ENCODE measurements around the gene ERICH2. TPM values are rescaled to one million over a fixed set of nuclear protein-coding genes. Genes with fewer than 3 reads are reported as not detected.

The ERICH2 gene
- total RNA-seq, 1 donor from 2014 or later = 2.1 TPM

- H3K9me3 Mint-ChIP-seq (ENCODE audit: unreplicated experiment) = no peaks in the 10 kb centered on the region
- no peak for DNase-seq
- no peaks in the 10 kb centered on the region for H3K36me3 Mint-ChIP-seq (ENCODE audit: unreplicated experiment)
- peaks cover 3% of the 10 kb centered on the region for H3K27me3 Mint-ChIP-seq (ENCODE audit: unreplicated experiment)
- TF ChIP-seq CTCF (IDR thresholded peaks at IDR 0.05; ENCODE audit: partially characterized antibody, unreplicated experiment) = no peak
- H3K4me3 Mint-ChIP-seq (ENCODE audit: unreplicated experiment) = no peak overlapping the region
- H3K27ac Mint-ChIP-seq (ENCODE audit: unreplicated experiment) = no peak overlapping the region
- H3K4me1 Mint-ChIP-seq (ENCODE audit: low read depth, unreplicated experiment) = no peaks in the 10 kb centered on the region
These were observed 31.1 kb upstream of the ERICH2 start for GRCh38 chr2:170739048-170739447.

GRCh38 chr2:170739507-170740046, 30.6 kb upstream of the ERICH2 start:
- no peak for TF ChIP-seq CTCF (IDR thresholded peaks at IDR 0.05; ENCODE audit: partially characterized antibody, unreplicated experiment)
- Mint-ChIP-seq H3K27me3 (ENCODE audit: unreplicated experiment) (peaks cover 3% of the 10 kb centered on the region), H3K4me1 (ENCODE audit: low read depth, unreplicated experiment) (no peaks in the 10 kb centered on the region), H3K27ac (ENCODE audit: unreplicated experiment) (no peak overlapping the region), H3K9me3 (ENCODE audit: unreplicated experiment) (no peaks in the 10 kb centered on the region), H3K36me3 (ENCODE audit: unreplicated experiment) (no peaks in the 10 kb centered on the region), H3K4me3 (ENCODE audit: unreplicated experiment) (no peak overlapping the region)
- no peak for DNase-seq

- no peak overlapping the region for H3K4me3 Mint-ChIP-seq (ENCODE audit: unreplicated experiment)
- H3K27ac Mint-ChIP-seq (ENCODE audit: unreplicated experiment) = no peak overlapping the region
- no peaks in the 10 kb centered on the region for H3K27me3 Mint-ChIP-seq (ENCODE audit: unreplicated experiment)
- no peaks in the 10 kb centered on the region for H3K4me1 Mint-ChIP-seq (ENCODE audit: low read depth, unreplicated experiment)
- no peaks in the 10 kb centered on the region for H3K9me3 Mint-ChIP-seq (ENCODE audit: unreplicated experiment)
- no peaks in the 10 kb centered on the region for H3K36me3 Mint-ChIP-seq (ENCODE audit: unreplicated experiment)
- no peak for DNase-seq
- TF ChIP-seq CTCF (IDR thresholded peaks at IDR 0.05; ENCODE audit: partially characterized antibody, unreplicated experiment) = no peak
These were observed 29.5 kb upstream of the ERICH2 start for GRCh38 chr2:170740660-170741059.

GRCh38 chr2:170742000-170742399, 28.2 kb upstream of the ERICH2 start:
- H3K27me3 Mint-ChIP-seq (ENCODE audit: unreplicated experiment) = no peaks in the 10 kb centered on the region
- no peaks in the 10 kb centered on the region for H3K36me3 Mint-ChIP-seq (ENCODE audit: unreplicated experiment)

More at GRCh38 chr2:170742000-170742399, 28.2 kb upstream of the ERICH2 start:
- H3K27ac Mint-ChIP-seq (ENCODE audit: unreplicated experiment) = no peak overlapping the region
- no peak overlapping the region for H3K4me3 Mint-ChIP-seq (ENCODE audit: unreplicated experiment)
- H3K4me1 Mint-ChIP-seq (ENCODE audit: low read depth, unreplicated experiment) = no peaks in the 10 kb centered on the region
- DNase-seq = no peak
- no peak for TF ChIP-seq CTCF (IDR thresholded peaks at IDR 0.05; ENCODE audit: partially characterized antibody, unreplicated experiment)
- no peaks in the 10 kb centered on the region for H3K9me3 Mint-ChIP-seq (ENCODE audit: unreplicated experiment)

All from glutamatergic neuron (in vitro differentiated cells).